HG02610 (cell line): ENCODE results near the gene CHRDL1.
"Not testable (repeated sequence)": the region's sequence is repeated elsewhere in the genome, so short reads cannot be mapped to it uniquely, and the experiment has no call there.

Experiments
- ATAC-seq: cut with Tn5 transposase; IDR thresholded peaks from one replicate; pipeline ENCODE4 v1.9.1; 2021; ENCODE audit warnings: mild to moderate bottlenecking, moderate library complexity; ENCODE audit not compliant: unreplicated experiment

The CHRDL1 gene

DNA sequence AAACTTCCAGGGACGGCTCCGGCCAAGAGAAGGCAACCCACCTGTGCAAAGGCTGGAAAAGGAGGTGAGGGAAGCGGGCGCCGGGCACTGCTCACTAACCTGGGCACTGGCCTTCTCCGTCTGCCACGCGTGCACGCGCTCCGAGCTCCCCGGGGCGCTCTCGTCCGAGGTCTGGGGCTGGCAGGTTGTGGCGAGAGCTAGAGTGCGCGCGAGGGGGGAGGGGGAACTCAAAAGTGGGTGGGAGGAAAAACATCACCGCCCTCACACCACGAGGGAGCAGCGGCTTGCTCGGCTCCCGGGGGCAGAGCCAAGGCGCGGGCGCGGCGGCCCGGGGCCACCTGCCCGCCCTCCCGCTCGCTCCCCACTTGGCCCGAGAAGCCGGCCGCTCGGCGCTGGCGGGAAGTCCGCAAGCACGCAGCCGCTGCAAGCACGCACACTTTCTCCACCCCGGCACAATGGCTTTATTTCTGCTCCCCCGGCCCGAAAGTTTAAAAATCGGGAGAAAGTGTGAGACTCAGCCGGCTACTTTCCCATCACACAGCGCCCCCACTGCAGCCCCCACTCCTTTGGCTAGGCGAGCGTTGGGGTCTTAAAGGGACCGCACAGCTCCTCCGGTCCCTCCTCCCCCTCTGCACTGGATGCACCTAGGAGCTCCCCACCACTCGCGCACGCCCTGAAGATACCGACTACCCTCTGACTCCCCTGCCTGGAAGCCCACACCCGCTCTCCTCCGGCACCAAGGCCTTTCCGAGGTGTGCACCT, at the start of gene CHRDL1:
TSS of gene CHRDL1 (minus strand) at position 173 of the 762 bp plus-strand sequence. CDS start 3,636 bp downstream, outside the sequence.
- no peak for ATAC-seq

GRCh38 chrX:110836982-110837381, 41.4 kb upstream of the CHRDL1 start:
- no peak for ATAC-seq

DNA sequence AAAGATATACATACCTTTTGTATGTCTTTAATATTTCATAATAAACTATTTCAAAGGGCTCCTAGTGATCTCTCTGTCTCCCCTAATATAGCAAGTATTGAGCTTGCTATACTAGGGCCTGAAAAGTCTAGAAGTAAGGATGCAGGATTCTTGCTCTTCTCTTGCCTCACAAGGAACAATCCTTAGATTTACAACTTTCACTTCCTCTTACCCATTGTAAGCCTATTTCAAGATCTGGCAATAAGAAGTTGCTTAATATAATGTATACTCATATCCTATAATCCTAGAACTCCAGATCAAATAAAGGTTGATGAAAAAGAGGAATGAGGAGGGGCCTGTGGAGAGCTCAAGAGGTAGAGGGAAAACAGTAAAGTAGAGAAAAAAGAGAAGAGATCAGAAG, 40.8 kb upstream of the CHRDL1 start:
- no peak for ATAC-seq

GRCh38 chrX:110836001-110836400, 40.4 kb upstream of the CHRDL1 start:
- ATAC-seq, result no peak

- no peak for ATAC-seq
Measured at GRCh38 chrX:110825972-110826371, 30.4 kb upstream of the CHRDL1 start.

- not testable (repeated sequence) for ATAC-seq
Measured at GRCh38 chrX:110816543-110816942, 20.9 kb upstream of the CHRDL1 start.

DNA sequence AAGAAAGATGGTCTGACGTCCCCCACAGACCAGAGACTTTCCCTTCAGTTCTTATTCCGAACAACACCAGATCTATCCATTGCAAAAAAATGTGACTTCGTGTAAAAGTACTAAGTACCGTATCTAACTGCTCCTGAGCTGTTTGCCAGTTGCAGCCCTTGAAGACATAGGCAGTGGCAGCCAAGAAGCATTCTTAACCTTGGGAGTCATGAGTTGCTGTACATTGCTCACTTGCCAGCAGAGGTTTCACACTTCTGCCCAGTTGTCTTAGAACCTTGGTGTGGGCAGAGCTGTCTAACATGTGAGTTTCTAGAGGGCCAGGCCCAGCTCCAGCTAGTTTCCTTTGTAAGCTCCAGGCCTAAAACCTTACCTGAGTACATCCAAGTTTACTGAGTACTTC, 10.5 kb upstream of the CHRDL1 start:
- ATAC-seq, result no peak

GRCh38 chrX:110805303-110805702, 9.7 kb upstream of the CHRDL1 start:
- no peak for ATAC-seq

DNA sequence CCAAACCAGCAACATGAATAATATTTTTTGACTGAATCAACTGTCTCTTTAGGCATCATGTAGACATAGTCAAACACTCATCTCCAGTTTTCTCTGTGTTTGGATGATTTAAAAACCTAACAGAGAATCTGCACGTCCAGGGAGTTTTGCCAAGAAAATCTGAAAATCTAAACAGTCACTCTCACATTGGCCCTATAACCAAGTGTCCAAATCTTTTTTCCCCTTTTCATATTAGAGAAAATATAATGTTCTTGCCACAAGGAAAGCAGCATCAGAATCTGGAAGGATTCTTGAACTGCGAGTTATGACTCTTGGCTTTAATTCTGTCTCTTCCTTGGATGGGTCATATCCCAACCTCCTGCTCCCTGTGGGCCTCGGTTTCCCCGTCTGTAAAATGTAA, 8.8 kb upstream of the CHRDL1 start:
- ATAC-seq, result no peak

DNA sequence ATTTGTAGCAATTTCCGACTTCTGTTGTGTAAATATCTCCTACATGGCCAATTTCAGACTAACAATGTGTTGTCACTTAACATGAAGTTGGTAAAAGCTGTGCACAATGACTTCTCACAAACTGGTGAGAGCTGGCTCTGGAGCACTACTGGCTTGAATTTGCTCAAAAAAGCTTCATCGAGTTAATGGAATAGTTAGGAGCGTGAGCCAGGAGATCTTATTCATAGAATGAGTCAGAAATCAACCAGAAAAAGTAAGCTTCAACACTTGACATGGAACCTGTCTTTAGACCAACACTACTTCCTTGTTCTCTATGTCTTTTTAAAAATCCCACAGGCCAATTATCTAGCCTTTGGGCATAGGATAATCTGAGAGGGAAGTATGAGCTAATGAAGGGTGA, 7.9 kb upstream of the CHRDL1 start:
- ATAC-seq, result no peak

DNA sequence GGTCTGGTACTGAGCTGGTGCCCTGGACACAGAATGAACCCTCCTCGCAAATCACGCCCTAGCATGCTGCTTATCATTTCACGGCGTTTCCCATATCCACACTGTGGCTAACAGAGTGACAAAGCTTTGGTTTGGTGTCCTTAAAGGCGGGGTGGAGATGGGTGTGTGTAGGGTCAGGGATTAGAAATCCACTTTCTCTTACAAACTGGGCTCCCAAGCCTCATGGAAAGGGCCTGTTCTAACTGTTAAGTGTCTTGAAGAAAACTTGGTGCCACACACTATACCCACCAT, 735 bp upstream of the CHRDL1 start:
- ATAC-seq, result no peak

GRCh38 chrX:110794601-110795000, 1.0 kb downstream of the CHRDL1 start:
- ATAC-seq, result no peak

- no peak for ATAC-seq
Measured at GRCh38 chrX:110791071-110791470, 4.5 kb downstream of the CHRDL1 start.

GRCh38 chrX:110786486-110786885, 9.1 kb downstream of the CHRDL1 start:
- no peak for ATAC-seq

- ATAC-seq, result no peak
Measured at GRCh38 chrX:110759785-110760184, 35.8 kb downstream of the CHRDL1 start.

DNA sequence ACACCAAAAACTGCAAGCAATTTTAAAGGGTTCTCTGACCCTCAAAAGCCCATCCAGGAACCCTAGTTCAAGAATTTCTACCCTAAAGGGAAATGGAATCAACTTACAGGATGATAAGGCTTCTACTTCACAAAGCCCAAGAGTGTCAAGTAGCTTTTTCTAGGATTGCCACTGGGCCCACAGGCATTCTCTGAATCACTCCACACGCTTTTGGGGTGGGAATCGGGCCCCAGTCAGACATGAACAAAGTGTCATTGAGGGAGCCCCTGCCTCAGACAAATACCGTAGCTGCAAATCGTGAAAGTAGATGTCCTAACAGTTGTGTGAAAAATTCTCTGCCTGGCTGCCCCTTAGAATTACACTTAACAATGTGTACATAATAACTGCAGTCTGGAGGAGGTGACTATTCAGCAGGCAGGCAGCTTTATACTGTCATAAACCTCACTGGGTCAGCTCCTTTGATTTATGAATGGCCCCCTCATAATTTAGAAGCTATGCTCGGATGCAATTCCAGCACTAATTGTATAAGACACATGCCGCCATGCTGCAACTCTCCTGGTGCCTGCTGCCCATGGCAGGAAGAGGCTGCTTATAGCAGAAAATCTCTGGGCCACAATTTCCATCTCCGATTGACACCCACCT, 36.7 kb downstream of the CHRDL1 start:
- no peak for ATAC-seq

DNA sequence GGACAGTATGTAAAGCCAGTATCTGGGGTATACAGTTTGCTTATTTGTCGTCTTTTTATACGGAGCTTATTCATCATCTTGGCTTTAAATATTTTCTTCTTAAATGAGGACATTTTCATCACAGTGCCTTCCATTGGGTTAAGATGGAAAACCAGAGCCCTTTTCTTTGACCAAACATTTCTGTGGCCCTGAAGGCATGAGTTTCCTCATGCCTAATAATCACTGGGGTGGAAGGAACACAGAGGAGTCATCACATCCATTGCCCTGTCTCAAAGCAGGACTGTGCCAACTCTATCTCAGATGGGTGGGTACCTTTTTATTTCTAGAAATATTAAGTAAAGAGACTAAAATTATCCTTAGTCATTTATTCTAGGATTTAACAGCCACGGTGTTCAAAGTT, 40.0 kb downstream of the CHRDL1 start:
- no peak for ATAC-seq

GRCh38 chrX:110755061-110755460, 40.6 kb downstream of the CHRDL1 start:
- ATAC-seq, result no peak

DNA sequence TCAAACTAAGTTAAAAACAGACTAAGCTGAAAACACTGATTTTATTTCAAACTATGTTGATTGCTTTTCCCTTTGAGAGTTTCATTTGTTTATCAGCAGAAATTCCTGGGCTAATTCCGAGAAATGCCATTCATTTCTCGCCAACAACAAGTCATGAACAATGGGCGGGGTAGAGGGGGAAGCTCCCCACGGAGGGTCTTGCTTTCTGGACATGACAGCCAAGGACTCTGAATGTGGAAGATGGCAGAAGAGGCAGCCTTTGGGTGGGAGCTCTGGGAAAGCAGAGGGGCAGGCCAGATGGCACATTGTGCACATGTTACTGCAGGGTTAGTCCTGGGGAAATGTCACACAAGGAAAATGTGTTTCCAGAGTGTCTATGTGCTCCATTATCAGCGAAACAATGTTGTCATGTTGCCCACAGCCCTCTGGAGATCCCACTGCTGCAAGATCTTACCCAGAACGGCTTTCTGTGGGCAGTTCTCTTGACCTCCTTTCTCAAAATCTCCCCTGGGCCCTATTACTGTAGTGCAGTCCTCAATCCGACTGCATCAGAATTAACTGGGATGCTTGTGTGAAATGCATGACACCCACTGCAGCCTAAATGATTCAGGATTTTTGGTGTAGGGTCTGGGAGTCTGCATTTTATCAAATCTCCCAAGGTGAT, 45.0 kb downstream of the CHRDL1 start:
- no peak for ATAC-seq

DNA sequence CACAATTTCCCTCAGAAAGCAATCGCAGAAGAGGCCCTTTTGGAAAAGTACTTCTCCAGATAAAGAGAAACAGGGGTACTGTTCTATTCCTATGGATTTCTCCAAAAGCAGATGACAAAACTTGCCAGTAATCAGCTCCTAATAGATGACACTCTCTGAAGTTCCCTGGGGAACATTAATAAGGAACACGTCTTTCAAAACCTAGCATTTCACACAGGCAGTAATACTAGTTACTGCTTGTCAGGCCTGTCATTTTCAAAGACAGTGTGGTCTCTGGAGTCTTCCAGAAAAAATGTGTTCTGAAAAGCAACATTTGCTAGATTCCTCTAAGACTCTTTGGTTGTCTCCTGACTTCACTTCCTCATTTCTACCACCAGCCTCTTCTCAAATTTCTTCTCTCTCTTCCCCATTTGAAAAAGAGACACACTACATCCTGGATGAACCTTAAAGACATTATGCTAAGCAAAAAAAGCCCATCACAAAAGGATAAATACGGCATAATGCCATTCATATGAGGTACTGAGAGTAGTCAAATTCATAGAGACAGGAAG, 47.3 kb downstream of the CHRDL1 start:
- no peak for ATAC-seq

GRCh38 chrX:110746014-110746413, 49.6 kb downstream of the CHRDL1 start:
- ATAC-seq, result no peak

DNA sequence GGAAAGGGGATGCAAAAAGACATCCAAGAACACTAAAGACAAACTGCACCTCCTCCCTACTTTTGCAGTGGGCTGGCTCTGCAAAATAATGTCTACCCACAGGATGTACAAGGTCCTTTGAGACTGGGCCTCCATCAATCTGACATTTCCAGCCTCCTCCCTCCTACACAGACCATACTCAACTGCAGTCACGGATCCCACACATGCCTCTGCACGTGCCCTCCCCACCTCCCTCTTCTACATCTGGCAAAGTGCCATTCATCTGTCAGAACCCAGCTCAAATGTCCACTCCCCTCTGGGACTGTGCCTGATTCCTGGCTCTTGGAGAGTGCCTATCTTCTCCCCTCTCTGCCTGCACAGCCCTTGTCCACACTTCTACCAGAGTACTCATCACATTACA, 50.3 kb downstream of the CHRDL1 start:
- no peak for ATAC-seq
